Liver (tissue), 9 donors: ENCODE measurements around the gene CRAMP1. TPM values are rescaled to one million over a fixed set of nuclear protein-coding genes. Genes with fewer than 3 reads are reported as not detected.
A peak's percentile ranks its signal among the peaks of the same experiment; 100 is the strongest.

Source experiments
- DNase-seq: peaks from one replicate; pipeline ENCODE4 v3.0.0-alpha.2; 2017; ENCODE audit warnings: low spot score
- H3K27ac ChIP-seq, 2 donors: one replicate each; pipeline ENCODE4 v1.7.0; 2013; ENCODE audit warnings: inconsistent platforms in 2 of 2, low read length in 2 of 2, control low read depth in 1 of 2, low read depth in 1 of 2, mild to moderate bottlenecking in 1 of 2
- H3K27me3 ChIP-seq, 4 donors: one replicate each; pipeline versions ENCODE4 v1.6.1 to v1.7.0; 2013; ENCODE audit warnings: low read length in 3 of 4, inconsistent platforms in 1 of 4, mild to moderate bottlenecking in 1 of 4, moderate library complexity in 1 of 4; ENCODE audit not compliant: control insufficient read depth in 4 of 4, insufficient read depth in 4 of 4
- H3K36me3 ChIP-seq, 4 donors: one replicate each; pipeline versions ENCODE4 v1.6.1 to v1.7.0; 2013; ENCODE audit warnings: low read length in 3 of 4, mild to moderate bottlenecking in 3 of 4, low read depth in 1 of 4, moderate library complexity in 1 of 4; ENCODE audit not compliant: control insufficient read depth in 4 of 4, insufficient read depth in 3 of 4
- H3K4me1 ChIP-seq, 4 donors: one replicate each; pipeline versions ENCODE4 v1.6.1 to v1.7.0; 2013; ENCODE audit warnings: low read length in 3 of 4, mild to moderate bottlenecking in 3 of 4, moderate library complexity in 1 of 4; ENCODE audit not compliant: control insufficient read depth in 4 of 4, insufficient read depth in 4 of 4
- H3K4me3 ChIP-seq, 3 donors: one replicate each; pipeline versions ENCODE4 v1.6.1 to v1.7.0; 2013; ENCODE audit warnings: low read length in 3 of 3, control low read depth in 1 of 3, low read depth in 1 of 3, mild to moderate bottlenecking in 1 of 3
- H3K9ac ChIP-seq, 2 donors: one replicate each; pipeline ENCODE4 v1.7.0; 2013; ENCODE audit warnings: low read length in 2 of 2, mild to moderate bottlenecking in 2 of 2, moderate library complexity in 2 of 2, control low read depth in 1 of 2, low read depth in 1 of 2
- H3K9me3 ChIP-seq, 4 donors: one replicate each; pipeline versions ENCODE4 v1.6.1 to v1.7.0; 2013; ENCODE audit warnings: low read length in 3 of 4; ENCODE audit not compliant: control insufficient read depth in 4 of 4
- ATF3 ChIP-seq: IDR thresholded peaks from 2 replicates; pipeline ENCODE4 v1.6.1; 2016; ENCODE audit warnings: antibody characterized with exemption
- CTCF ChIP-seq: fragments of 150-350 bp; IDR thresholded peaks from 2 replicates; pipeline ENCODE4 v1.5.1; 2017; ENCODE audit warnings: improper control_type of control experiment, low read depth, low read length; ENCODE audit not compliant: missing input control
- EGR1 ChIP-seq, 2 donors: IDR thresholded peaks; 2 replicates each; pipeline ENCODE4 v1.6.1; 2016 to 2018; ENCODE audit warnings: antibody characterized with exemption in 2 of 2, low read depth in 2 of 2
- FOXA1 ChIP-seq: IDR thresholded peaks from 2 replicates; pipeline ENCODE4 v1.6.1; 2016; ENCODE audit warnings: antibody characterized with exemption
- FOXA2 ChIP-seq: IDR thresholded peaks from 2 replicates; pipeline ENCODE4 v1.6.1; 2016; ENCODE audit warnings: antibody characterized with exemption
- GABPA ChIP-seq, 2 donors: IDR thresholded peaks in 1 of 2; conservative IDR thresholded peaks in 1 of 2; 2 replicates each; pipeline ENCODE4 v1.6.1; 2016; ENCODE audit warnings: antibody characterized with exemption in 2 of 2, mild to moderate bottlenecking in 1 of 2, moderate library complexity in 1 of 2
- HNF4A ChIP-seq, 2 donors: conservative IDR thresholded peaks; 2 replicates each; pipeline ENCODE4 v1.6.1; 2016; ENCODE audit warnings: antibody characterized with exemption in 2 of 2, mild to moderate bottlenecking in 2 of 2
- HNF4G ChIP-seq: IDR thresholded peaks from 2 replicates; pipeline ENCODE4 v1.6.1; 2016; ENCODE audit warnings: antibody characterized with exemption
- JUND ChIP-seq, 2 donors: IDR thresholded peaks; 2 replicates each; pipeline ENCODE4 v1.6.1; 2016; ENCODE audit warnings: antibody characterized with exemption in 2 of 2
- MAX ChIP-seq: IDR thresholded peaks from 2 replicates; pipeline ENCODE4 v1.6.1; 2016; ENCODE audit warnings: antibody characterized with exemption
- NR2F2 ChIP-seq: IDR thresholded peaks from 2 replicates; pipeline ENCODE4 v1.6.1; 2016; ENCODE audit warnings: antibody characterized with exemption
- RAD21 ChIP-seq, 2 donors: IDR thresholded peaks; 2 replicates each; pipeline ENCODE4 v1.6.1; 2016; ENCODE audit warnings: antibody characterized with exemption in 2 of 2, mild to moderate bottlenecking in 2 of 2
- REST ChIP-seq: IDR thresholded peaks from 2 replicates; pipeline ENCODE4 v1.6.1; 2016; ENCODE audit warnings: antibody characterized with exemption, mild to moderate bottlenecking
- RXRA ChIP-seq, 2 donors: IDR thresholded peaks; 2 replicates each; pipeline ENCODE4 v1.6.1; 2017 to 2018; ENCODE audit warnings: antibody characterized with exemption in 2 of 2, mild to moderate bottlenecking in 1 of 2
- SP1 ChIP-seq: IDR thresholded peaks from 2 replicates; pipeline ENCODE4 v1.6.1; 2018; ENCODE audit warnings: antibody characterized with exemption, mild to moderate bottlenecking
- TAF1 ChIP-seq: conservative IDR thresholded peaks from 2 replicates; pipeline ENCODE4 v1.6.1; 2016; ENCODE audit warnings: antibody characterized with exemption, mild to moderate bottlenecking
- YY1 ChIP-seq: IDR thresholded peaks from 2 replicates; pipeline ENCODE4 v1.6.1; 2016; ENCODE audit warnings: antibody characterized with exemption, mild to moderate bottlenecking
- ZBTB33 ChIP-seq: IDR thresholded peaks from 2 replicates; pipeline ENCODE4 v1.6.1; 2016; ENCODE audit warnings: antibody characterized with exemption
- WGBS: extraction: QIAGEN DNeasy Blood & Tissue Kit; methylation state at CpG from one replicate; pipeline ENCODE4 v1.1.7; 2013; 5-methylcytosine and 5-hydroxymethylcytosine counted together
- polyA plus RNA-seq, 2 donors: library from polyadenylated mRNA; stranded (reverse) in 1 of 2; unstranded in 1 of 2; fragments of 200-250 nt in 1 of 2; fragments of >200 nt in 1 of 2; fragmentation: Nextera tagmentation in 1 of 2; extraction: Ambion mirVana in 1 of 2; gene quantifications; one replicate each; pipeline versions ENCODE4 v1.2.1 to v1.2.3, GENCODE V29; 2013 to 2015
- total RNA-seq, 2 donors: library from RNA; depleted of rRNA; stranded (reverse); fragments of >200 nt; gene quantifications; one replicate each; pipeline ENCODE4 v1.2.3, GENCODE V29; 2014
- donor health status: healthy.
- donor health status: healthy.
- donor health status: healthy.
- donor health status: healthy.
- donor health status: healthy.

CRAMP1 gene
- total and polyA plus RNA-seq, 4 donors: 1.1 to 6.4 (median 4.2) TPM

- H3K4me3 ChIP-seq: no peak overlapping the region
- no peaks in the 10 kb centered on the region for H3K9me3 ChIP-seq
- no peaks in the 10 kb centered on the region for H3K27me3 ChIP-seq
- TF ChIP-seq ATF3: peak; percentile 44
- TF ChIP-seq SP1: peak; percentile 33
- TF ChIP-seq ZBTB33: no peak
- TF ChIP-seq HNF4G: no peak
- no peak for TF ChIP-seq CTCF
- TF ChIP-seq REST: peak; percentile 23
- TF ChIP-seq GABPA (IDR thresholded peaks at IDR 0.05 in 1 of 2, conservative IDR thresholded peaks at IDR 0.05 in 1 of 2): no peak
- TF ChIP-seq YY1: no peak
- peak; percentile 48 to 56 for TF ChIP-seq JUND (IDR thresholded peaks at IDR 0.05)
- TF ChIP-seq MAX: no peak
- peak; percentile 72 for TF ChIP-seq FOXA1
- peak in 1 of 2 donors; percentile 35 for TF ChIP-seq RXRA (IDR thresholded peaks at IDR 0.05)
- TF ChIP-seq NR2F2: no peak
- no peak for TF ChIP-seq TAF1
- no peak for TF ChIP-seq RAD21 (IDR thresholded peaks at IDR 0.05)
- TF ChIP-seq HNF4A (conservative IDR thresholded peaks at IDR 0.05): no peak
- no peak for TF ChIP-seq EGR1 (IDR thresholded peaks at IDR 0.05; ENCODE audit: low read depth in 2 of 2)
- TF ChIP-seq FOXA2: peak; percentile 88
- DNase-seq: no peak
- WGBS: 52% methylated on average over 10 of the region's 10 CpGs
- H3K27ac ChIP-seq: peak overlapping the region; percentile 47 to 68
- peaks cover 0 to 9% (median 6%) of the 10 kb centered on the region in 4 donors for H3K4me1 ChIP-seq
- H3K36me3 ChIP-seq: peaks cover 15 to 44% (median 31%) of the 10 kb centered on the region in 4 donors
- peak overlapping the region in 1 of 2 donors; percentile 73 for H3K9ac ChIP-seq
Observed at GRCh38 chr16:1688807-1689560, 76.8 kb downstream of the CRAMP1 start.
